Loucy (cell line): Measurements from ENCODE around the gene TNS3.

ENCODE experiments used
- H2AFZ ChIP-seq: fragments of 200-600 bp; sonication (generic); 2 replicates; pipeline ENCODE4 v1.6.0; 2016; ENCODE audit warnings: antibody characterized with exemption, mild to moderate bottlenecking, low read length, moderate library complexity
- H3F3A ChIP-seq: fragments of 200-600 bp; 2 replicates; pipeline ENCODE4 v1.6.0; 2016; ENCODE audit warnings: antibody characterized with exemption, low read depth, mild to moderate bottlenecking
- H3K27me3 ChIP-seq: fragments of 200-600 bp; sonication (generic); 2 replicates; pipeline ENCODE4 v1.6.1; 2014; ENCODE audit warnings: low read length, mild to moderate bottlenecking; ENCODE audit not compliant: insufficient read depth, poor library complexity, severe bottlenecking
- H3K36me3 ChIP-seq: fragments of 200-600 bp; sonication (generic); 2 replicates; pipeline ENCODE4 v1.6.1; 2016; ENCODE audit warnings: low read length; ENCODE audit not compliant: insufficient read depth
- H3K4me1 ChIP-seq: fragments of 200-600 bp; sonication (generic); 2 replicates; pipeline ENCODE4 v1.5.1; 2014; ENCODE audit warnings: low read length, mild to moderate bottlenecking; ENCODE audit not compliant: insufficient read depth, poor library complexity, severe bottlenecking
- H3K4me2 ChIP-seq: fragments of 200-600 bp; sonication (generic); 2 replicates; pipeline ENCODE4 v1.6.0; 2014; ENCODE audit warnings: antibody characterized with exemption, low read length, low read depth, mild to moderate bottlenecking; ENCODE audit not compliant: poor library complexity, severe bottlenecking
- H3K4me3 ChIP-seq: fragments of 200-600 bp; sonication (generic); 2 replicates; pipeline ENCODE4 v1.5.1; 2014; ENCODE audit warnings: low read length, mild to moderate bottlenecking, mixed read lengths; ENCODE audit not compliant: poor library complexity, severe bottlenecking
- H3K79me2 ChIP-seq: fragments of 200-600 bp; sonication (generic); 2 replicates; pipeline ENCODE4 v1.6.1; 2014; ENCODE audit warnings: low read length; ENCODE audit not compliant: insufficient read depth
- H3K9ac ChIP-seq: fragments of 200-600 bp; sonication (generic); 2 replicates; pipeline ENCODE4 v1.6.0; 2014; ENCODE audit warnings: mild to moderate bottlenecking, low read depth, low read length, moderate library complexity; ENCODE audit not compliant: poor library complexity, severe bottlenecking
- H3K9me2 ChIP-seq: fragments of 200-600 bp; sonication (generic); replicated peaks from 2 replicates; pipeline ENCODE4 v1.6.1; 2016; ENCODE audit warnings: low read depth, low read length, mixed read lengths
- H3K9me3 ChIP-seq: fragments of 200-600 bp; sonication (generic); 2 replicates; pipeline ENCODE4 v1.6.1; 2014; ENCODE audit warnings: mild to moderate bottlenecking, antibody characterized with exemption, low read length, low read depth; ENCODE audit not compliant: insufficient read depth
- H4K20me1 ChIP-seq: fragments of 200-600 bp; sonication (generic); 2 replicates; pipeline ENCODE4 v1.6.0; 2014; ENCODE audit warnings: antibody characterized with exemption, low read length, mild to moderate bottlenecking; ENCODE audit not compliant: insufficient read depth, poor library complexity, severe bottlenecking
- CTCF ChIP-seq: fragments of 200-600 bp; sonication (generic); conservative IDR thresholded peaks from 2 replicates; pipeline ENCODE4 v1.5.1; 2014; ENCODE audit warnings: mild to moderate bottlenecking, antibody characterized with exemption, low read length
- EZH2phosphoT487 ChIP-seq: fragments of 200-600 bp; IDR thresholded peaks from 2 replicates; pipeline ENCODE4 v1.6.1; 2018; ENCODE audit warnings: antibody characterized with exemption, mild to moderate bottlenecking, moderate library complexity, borderline replicate concordance

TNS3 gene

DNA sequence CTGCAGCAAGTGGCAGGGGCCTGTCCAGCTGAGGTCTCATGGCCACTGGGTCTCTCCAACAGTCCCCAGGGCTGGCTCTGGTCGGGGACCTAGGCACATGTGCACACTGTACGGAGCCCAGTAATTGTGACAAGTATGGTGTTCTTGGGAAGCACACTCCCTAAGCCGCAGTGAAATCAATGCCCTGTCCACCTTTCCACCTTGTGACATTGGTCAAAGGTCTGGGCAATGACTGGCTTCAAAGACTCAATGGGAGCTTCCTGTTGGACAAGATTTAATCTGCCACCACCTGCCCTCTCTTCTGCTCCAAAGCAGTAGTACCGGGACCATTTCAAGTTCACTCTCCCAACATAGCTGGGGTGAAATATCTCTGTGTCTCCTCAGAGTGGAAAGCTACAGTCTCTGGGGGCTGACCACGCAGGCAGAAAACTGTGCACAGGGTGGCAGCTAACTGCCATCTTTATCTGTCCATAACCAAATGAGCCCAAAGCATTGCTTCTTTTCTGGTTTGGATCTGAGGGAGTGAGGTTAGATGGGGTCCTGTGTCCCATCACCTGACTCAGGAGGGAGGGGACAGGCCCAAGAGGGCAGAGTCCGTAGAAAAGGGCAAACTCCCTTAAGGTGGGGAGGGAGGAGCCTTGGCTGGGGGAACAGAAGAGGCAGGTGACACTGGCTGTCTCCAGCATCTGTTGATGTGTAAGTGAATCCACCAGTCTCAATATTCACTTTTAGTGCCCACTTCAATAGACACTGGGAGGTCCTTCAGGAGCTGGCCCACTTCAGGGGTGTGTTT is 307.7 kb downstream of the TNS3 start:
- no peak overlapping the region for H3K4me2 ChIP-seq
- no peak overlapping the region for H3K4me3 ChIP-seq
- H3K4me1 ChIP-seq, result no peaks in the 10 kb centered on the region
- no peak overlapping the region for H2AFZ ChIP-seq
- no peaks in the 10 kb centered on the region for H3K36me3 ChIP-seq
- H3K9me3 ChIP-seq, result peaks cover 9% of the 10 kb centered on the region; the same call in 1 of the 2 replicates
- no peaks in the 10 kb centered on the region for H3K9me2 ChIP-seq
- H3K27me3 ChIP-seq, result no peaks in the 10 kb centered on the region
- H3K9ac ChIP-seq, result no peak overlapping the region
- no peaks in the 10 kb centered on the region for H4K20me1 ChIP-seq
- no peaks in the 10 kb centered on the region for H3K79me2 ChIP-seq
- TF ChIP-seq CTCF (no peak), EZH2phosphoT487 (no peak)
- no peaks in the 10 kb centered on the region for H3F3A ChIP-seq

DNA sequence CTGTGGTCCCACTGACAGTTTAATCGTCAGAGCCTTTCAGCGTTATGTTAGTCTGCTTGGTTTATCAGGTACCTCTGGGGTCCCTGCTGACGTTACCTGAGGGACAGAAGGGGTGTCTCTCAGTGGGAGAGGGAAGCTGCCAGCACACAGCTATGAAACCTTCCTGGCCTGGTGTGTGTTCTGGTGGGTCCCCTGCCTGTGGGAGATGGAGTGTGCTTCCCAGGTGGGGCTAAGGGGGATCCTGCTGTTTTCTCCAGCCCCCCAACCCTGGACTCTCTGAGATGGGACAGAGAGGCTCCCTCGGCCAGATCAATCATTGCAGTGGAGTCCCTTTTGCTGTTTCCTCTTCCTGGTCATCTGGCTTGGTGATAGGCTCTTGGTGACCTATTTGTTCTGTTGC is 308.8 kb downstream of the TNS3 start:
- H2AFZ ChIP-seq, result no peak overlapping the region
- no peaks in the 10 kb centered on the region for H3K27me3 ChIP-seq
- no peaks in the 10 kb centered on the region for H3K36me3 ChIP-seq
- TF ChIP-seq CTCF (no peak), EZH2phosphoT487 (no peak)
- H3K9me2 ChIP-seq, result no peaks in the 10 kb centered on the region
- H4K20me1 ChIP-seq, result no peaks in the 10 kb centered on the region
- no peaks in the 10 kb centered on the region for H3K4me1 ChIP-seq
- H3K4me3 ChIP-seq, result no peak overlapping the region
- no peaks in the 10 kb centered on the region for H3F3A ChIP-seq
- peaks cover 9% of the 10 kb centered on the region; the same call in 1 of the 2 replicates for H3K9me3 ChIP-seq
- no peak overlapping the region for H3K9ac ChIP-seq
- H3K79me2 ChIP-seq, result no peaks in the 10 kb centered on the region
- no peak overlapping the region for H3K4me2 ChIP-seq

GRCh38 chr7:47271749-47272148 is 310.2 kb downstream of the TNS3 start:
- no peaks in the 10 kb centered on the region for H3K79me2 ChIP-seq
- H2AFZ ChIP-seq, result no peak overlapping the region
- no peak overlapping the region for H3K4me3 ChIP-seq
- no peaks in the 10 kb centered on the region for H3F3A ChIP-seq
- peaks cover 9% of the 10 kb centered on the region; the same call in 1 of the 2 replicates for H3K9me3 ChIP-seq
- TF ChIP-seq EZH2phosphoT487, result no peak
- TF ChIP-seq CTCF, result no peak
- no peak overlapping the region for H3K4me2 ChIP-seq
- no peaks in the 10 kb centered on the region for H3K27me3 ChIP-seq
- H3K36me3 ChIP-seq, result no peaks in the 10 kb centered on the region
- no peaks in the 10 kb centered on the region for H3K9me2 ChIP-seq
- no peaks in the 10 kb centered on the region for H3K4me1 ChIP-seq
- no peaks in the 10 kb centered on the region for H4K20me1 ChIP-seq
- H3K9ac ChIP-seq, result no peak overlapping the region
